Measurements from ENCODE around the gene CTIF.

The CTIF gene

GRCh38 chr18:48728204-48728833, 189.5 kb downstream of the CTIF start:
- no peak for DNase-seq (ENCODE audit: low read depth in 2 of 2)

- DNase-seq (ENCODE audit: low read depth in 2 of 2) = no peak
Measured at GRCh38 chr18:48729404-48729803, 190.6 kb downstream of the CTIF start.

- no peak for DNase-seq (ENCODE audit: low read depth in 2 of 2)
Measured at GRCh38 chr18:48730010-48730409, 191.2 kb downstream of the CTIF start.

- no peak for DNase-seq (ENCODE audit: low read depth in 2 of 2)
Measured at GRCh38 chr18:48732767-48733424, 194.1 kb downstream of the CTIF start.

GRCh38 chr18:48733643-48734253, 194.9 kb downstream of the CTIF start:
- no peak for DNase-seq (ENCODE audit: low read depth in 2 of 2)

- DNase-seq (ENCODE audit: low read depth in 2 of 2) = no peak
Measured at GRCh38 chr18:48734460-48734859, 195.6 kb downstream of the CTIF start.

- DNase-seq (ENCODE audit: low read depth in 2 of 2) = no peak
Measured at GRCh38 chr18:48735080-48735676, 196.3 kb downstream of the CTIF start.

- no peak for DNase-seq (ENCODE audit: low read depth in 2 of 2)
Measured at GRCh38 chr18:48735681-48736255, 196.9 kb downstream of the CTIF start.

GRCh38 chr18:48736321-48737260, 197.8 kb downstream of the CTIF start:
- no peak for DNase-seq (ENCODE audit: low read depth in 2 of 2)

- no peak for DNase-seq (ENCODE audit: low read depth in 2 of 2)
Measured at GRCh38 chr18:48739266-48740067, 200.6 kb downstream of the CTIF start.

GRCh38 chr18:48740068-48740440, 201.2 kb downstream of the CTIF start:
- no peak for DNase-seq (ENCODE audit: low read depth in 2 of 2)

- no peak for DNase-seq (ENCODE audit: low read depth in 2 of 2)
Measured at GRCh38 chr18:48740851-48741485, 202.1 kb downstream of the CTIF start.

GRCh38 chr18:48741866-48742265, 203.0 kb downstream of the CTIF start:
- DNase-seq (ENCODE audit: low read depth in 2 of 2) = no peak

- no peak for DNase-seq (ENCODE audit: low read depth in 2 of 2)
Measured at GRCh38 chr18:48742304-48742703, 203.5 kb downstream of the CTIF start.

GRCh38 chr18:48742706-48743475, 204.1 kb downstream of the CTIF start:
- no peak for DNase-seq (ENCODE audit: low read depth in 2 of 2)

GRCh38 chr18:48743886-48744285, 205.1 kb downstream of the CTIF start:
- DNase-seq (ENCODE audit: low read depth in 2 of 2) = no peak

- no peak for DNase-seq (ENCODE audit: low read depth in 2 of 2)
Measured at GRCh38 chr18:48745293-48745692, 206.5 kb downstream of the CTIF start.

GRCh38 chr18:48749768-48750167, 210.9 kb downstream of the CTIF start:
- DNase-seq (ENCODE audit: low read depth in 2 of 2) = no peak

GRCh38 chr18:48750485-48751175, 211.8 kb downstream of the CTIF start:
- DNase-seq (ENCODE audit: low read depth in 2 of 2) = no peak

Data from activated CD4-positive, alpha-beta T cell treated with anti-CD3 and anti-CD28 coated beads for 24 hours (primary cell).